ENCODE results near the gene MRPL53. TPM values are rescaled to one million over a fixed set of nuclear protein-coding genes. Genes with fewer than 3 reads are reported as not detected.

The MRPL53 gene
- 10 to 100 TPM; 37.1 to 43.6 (median 38.9) TPM for polyA plus RNA-seq (ENCODE audit: insufficient read length in 3 of 3)

- DNase-seq (ENCODE audit: low read depth in 3 of 3, low spot score in 2 of 3), result peak; percentile 87 to 94 (median 94)
Measured at GRCh38 chr2:74472086-74472944, at the start of gene MRPL53. MRPL53 (minus strand) TSS chr2:74472680; CDS start chr2:74472660, 20 bp downstream.

DNA sequence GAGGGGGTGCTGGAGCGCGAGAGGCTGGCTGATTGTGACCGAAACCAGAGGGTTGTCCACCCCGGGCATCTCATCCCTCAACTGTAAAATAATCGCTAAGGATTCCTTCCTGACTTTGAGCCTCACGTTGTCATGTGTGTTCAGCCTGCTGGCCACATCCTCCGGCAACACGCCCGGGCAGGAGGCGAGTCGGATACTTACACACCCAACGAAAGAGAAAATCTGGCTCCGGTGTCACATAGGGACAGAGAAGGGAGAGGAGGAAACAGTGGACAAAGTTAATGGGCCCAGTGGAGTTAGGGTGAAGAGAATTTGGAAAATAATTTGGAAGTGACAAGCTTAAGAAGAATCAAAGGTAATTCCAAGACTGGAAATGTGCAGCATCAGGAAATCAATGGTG, 44.2 kb upstream of the MRPL53 start:
- no peak for DNase-seq (ENCODE audit: low read depth in 3 of 3, low spot score in 2 of 3)

DNA sequence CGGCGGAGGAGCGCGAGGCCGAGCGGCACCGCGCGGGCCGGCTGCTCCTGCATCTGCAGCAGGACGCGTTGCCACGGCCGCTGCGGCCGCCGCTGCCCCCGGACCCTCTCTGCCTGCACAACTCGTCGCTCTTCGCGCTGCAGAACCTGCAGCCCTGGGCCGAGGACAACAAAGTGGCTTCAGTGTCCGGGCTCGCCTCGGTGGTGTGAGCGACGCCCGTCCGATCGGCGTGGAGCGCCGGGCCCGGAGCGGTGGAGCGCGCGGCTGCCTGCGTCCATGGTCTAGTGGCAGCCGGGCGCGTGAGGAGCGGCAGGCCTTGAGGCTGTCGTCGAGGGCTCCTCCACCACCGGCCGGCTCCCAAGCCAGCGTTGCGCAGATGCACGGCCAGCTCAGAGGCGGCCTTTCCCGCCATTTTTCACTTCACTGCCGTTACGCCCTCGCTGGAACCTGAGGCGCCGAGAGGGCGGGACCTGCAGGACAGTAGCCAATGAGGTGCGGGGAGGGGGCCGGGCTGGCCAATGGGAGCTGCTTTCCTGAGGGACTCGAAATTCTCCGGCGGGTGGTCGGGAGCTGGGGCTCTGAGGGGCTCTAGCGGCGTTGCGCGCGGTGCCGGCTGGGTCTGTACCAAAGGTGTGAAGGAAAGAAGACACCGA, 43.6 kb upstream of the MRPL53 start:
- DNase-seq (ENCODE audit: low read depth in 3 of 3, low spot score in 2 of 3), result no peak

GRCh38 chr2:74515271-74515980, 42.9 kb upstream of the MRPL53 start:
- DNase-seq (ENCODE audit: low read depth in 3 of 3, low spot score in 2 of 3), result no peak

DNA sequence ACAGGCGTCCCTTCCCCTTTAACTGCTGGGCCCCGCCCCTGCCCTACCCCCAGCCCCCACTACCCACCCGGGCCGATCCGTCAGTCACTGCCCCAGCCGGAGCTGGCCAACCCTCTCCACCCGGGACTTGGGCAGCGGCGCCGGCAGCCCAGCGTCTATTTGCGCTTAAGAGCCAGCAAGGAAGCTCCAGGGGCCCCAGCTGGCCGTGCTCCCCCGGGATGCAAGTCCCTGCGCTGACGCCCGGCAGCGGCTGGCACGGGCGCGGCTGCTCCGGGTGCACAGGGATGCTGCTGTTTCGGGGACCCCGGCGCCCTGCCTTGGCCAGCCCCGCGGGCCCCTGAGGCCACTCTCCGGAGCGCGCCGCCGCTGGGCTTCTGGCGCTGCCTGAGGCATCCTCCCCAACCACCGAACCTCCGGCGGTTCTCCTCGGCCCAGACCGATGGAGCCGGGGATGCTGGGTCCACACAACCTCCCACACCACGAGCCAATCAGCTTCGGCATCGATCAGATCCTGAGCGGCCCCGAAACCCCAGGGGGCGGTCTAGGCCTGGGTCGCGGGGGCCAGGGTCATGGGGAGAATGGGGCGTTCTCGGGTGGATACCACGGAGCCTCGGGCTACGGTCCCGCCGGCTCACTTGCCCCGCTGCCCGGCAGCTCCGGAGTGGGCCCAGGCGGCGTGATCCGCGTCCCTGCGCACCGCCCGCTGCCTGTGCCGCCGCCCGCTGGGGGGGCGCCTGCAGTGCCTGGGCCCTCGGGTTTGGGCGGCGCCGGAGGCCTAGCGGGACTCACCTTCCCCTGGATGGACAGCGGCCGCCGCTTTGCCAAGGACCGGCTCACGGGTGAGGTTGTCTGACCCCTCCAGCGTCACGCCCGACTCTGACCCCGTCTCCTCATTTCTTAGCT, 42.1 kb upstream of the MRPL53 start, which contains the start of gene TLX2:
Gene TLX2 (plus strand): TSS at position 83 of the 903 bp plus-strand sequence. CDS start 357 bp downstream, at position 440.
- DNase-seq (ENCODE audit: low read depth in 3 of 3, low spot score in 2 of 3), result no peak

GRCh38 chr2:74513605-74514367, 41.3 kb upstream of the MRPL53 start:
- no peak for DNase-seq (ENCODE audit: low read depth in 3 of 3, low spot score in 2 of 3)

GRCh38 chr2:74512744-74513604, 40.5 kb upstream of the MRPL53 start:
- no peak for DNase-seq (ENCODE audit: low read depth in 3 of 3, low spot score in 2 of 3)

- DNase-seq (ENCODE audit: low read depth in 3 of 3, low spot score in 2 of 3), result no peak
Measured at GRCh38 chr2:74511104-74511989, 38.9 kb upstream of the MRPL53 start.

DNA sequence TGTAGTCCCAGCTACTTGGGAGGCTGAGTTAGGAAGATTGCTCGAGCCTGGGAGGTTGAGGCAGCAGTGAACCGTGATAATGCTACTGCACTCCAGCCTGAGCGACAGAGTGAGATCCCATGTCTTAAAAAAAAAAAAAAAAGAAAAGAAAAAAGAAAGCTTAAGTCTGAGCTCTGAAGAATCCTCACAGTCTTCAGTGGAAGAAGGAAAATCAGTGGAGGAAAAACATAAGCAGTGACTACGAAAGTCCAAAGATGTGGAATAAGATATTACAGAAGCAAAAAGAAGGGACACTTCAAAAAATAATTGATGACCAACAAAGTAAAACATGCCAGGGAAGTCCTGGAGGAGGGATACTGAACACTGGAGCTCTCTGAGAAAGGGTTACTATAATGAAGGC, 37.8 kb upstream of the MRPL53 start:
- DNase-seq (ENCODE audit: low read depth in 3 of 3, low spot score in 2 of 3), result no peak

GRCh38 chr2:74507926-74508520, 35.5 kb upstream of the MRPL53 start:
- DNase-seq (ENCODE audit: low read depth in 3 of 3, low spot score in 2 of 3), result no peak

DNA sequence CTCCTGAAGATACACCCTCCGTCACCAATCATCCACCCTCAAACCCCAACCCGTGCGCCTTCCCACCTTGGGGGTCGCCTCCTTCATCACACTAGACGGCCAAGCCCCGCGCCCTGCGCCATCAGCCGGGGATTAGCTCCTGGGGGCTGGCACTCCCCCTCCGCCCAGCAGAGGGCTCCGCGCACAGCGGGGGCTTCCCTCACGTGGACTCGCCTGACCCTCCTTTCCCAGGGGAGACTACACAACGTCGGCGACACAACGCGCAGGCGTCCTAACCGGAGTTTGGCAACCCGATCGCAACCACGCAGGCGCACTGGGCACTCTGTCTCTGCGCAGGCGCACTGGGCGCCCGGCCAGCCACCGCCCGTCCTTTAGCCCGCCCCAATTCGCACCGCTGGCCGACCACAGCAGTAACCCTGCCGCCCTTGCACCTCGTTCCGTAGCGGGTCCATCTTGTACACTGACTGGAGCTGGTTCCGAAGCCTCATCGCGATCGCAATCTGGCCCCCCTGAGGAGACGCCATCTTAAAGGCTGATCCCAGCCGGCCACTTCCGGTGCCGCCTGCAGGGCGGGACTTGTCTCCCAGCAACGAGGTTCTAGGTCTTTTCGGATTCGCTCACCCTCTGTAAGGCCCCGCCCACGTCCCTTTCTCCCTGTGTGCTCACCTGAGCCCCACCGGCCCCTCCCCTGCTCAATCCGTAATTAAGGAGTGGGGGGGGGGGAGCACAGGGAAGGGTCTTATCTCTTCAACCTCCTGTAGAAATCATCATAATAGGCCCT, 34.9 kb upstream of the MRPL53 start, which contains the start of gene PCGF1:
Gene PCGF1 (minus strand): TSS at position 551 of the 781 bp plus-strand sequence. CDS start 27 bp downstream, at position 524.
- peak; percentile 95 to 99 (median 97) for DNase-seq (ENCODE audit: low read depth in 3 of 3, low spot score in 2 of 3)

- no peak for DNase-seq (ENCODE audit: low read depth in 3 of 3, low spot score in 2 of 3)
Measured at GRCh38 chr2:74505448-74506246, 33.2 kb upstream of the MRPL53 start.

DNA sequence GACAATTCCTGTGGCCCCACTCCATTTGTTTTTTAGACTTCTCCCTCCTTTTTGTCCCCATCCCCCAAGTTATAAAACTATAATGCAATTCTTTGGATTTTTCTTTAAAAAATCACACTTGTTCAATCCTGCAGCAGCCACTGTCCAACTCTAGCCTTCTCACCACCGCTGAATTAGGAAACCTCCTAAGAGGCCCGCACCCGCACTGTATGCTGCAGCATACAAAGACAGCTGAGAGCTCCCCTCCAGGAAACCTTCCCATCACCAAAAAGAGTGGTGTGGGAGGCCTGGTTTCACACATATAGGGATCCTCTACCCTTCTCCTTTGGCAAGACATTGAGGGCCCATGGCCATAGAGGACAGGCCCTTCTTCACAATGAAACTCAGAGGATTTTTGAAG, 32.1 kb upstream of the MRPL53 start:
- DNase-seq (ENCODE audit: low read depth in 3 of 3, low spot score in 2 of 3), result no peak

- no peak for DNase-seq (ENCODE audit: low read depth in 3 of 3, low spot score in 2 of 3)
Measured at GRCh38 chr2:74503506-74504475, 31.3 kb upstream of the MRPL53 start.
